ENCODE results near the gene MBLAC1. TPM values are rescaled to one million over a fixed set of nuclear protein-coding genes. Genes with fewer than 3 reads are reported as not detected.

MBLAC1 gene
- total and polyA plus RNA-seq, 8 donors, result 1.2 to 2.8 (median 1.7) TPM

DNA sequence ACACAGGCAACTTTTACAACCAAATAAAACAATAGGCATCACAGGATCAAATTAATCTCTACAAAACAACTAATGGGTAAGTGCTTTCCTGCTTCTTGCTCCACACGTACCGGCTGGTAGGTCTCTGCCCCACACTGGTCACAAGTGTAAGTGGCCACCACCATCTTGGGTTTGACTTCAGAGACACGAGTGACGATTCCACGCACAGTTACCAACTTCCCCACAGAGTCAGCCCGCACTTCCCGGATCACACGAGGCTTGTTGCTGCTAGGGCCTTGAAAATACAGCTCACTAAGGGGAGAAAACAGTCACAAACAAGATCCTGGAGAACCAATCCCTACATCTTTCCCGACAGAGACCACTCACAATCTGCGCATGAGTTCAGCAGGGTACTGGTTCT is 27.9 kb upstream of the MBLAC1 start:
- TF ChIP-seq CTCF (IDR thresholded peaks at IDR 0.05), result no peak
- ATAC-seq (no peak), DNase-seq (no peak)
- H3K27ac ChIP-seq, result peak overlapping the region in 1 of 2 donors; percentile 18
- no peaks in the 10 kb centered on the region for H3K9me3 ChIP-seq
- no peaks in the 10 kb centered on the region for H3K27me3 ChIP-seq
- H3K36me3 ChIP-seq, result peaks cover 11 to 65% of the 10 kb centered on the region in 2 donors
- no peak overlapping the region for H3K4me3 ChIP-seq
- intact Hi-C loops (cut with DNase I), result no loop called here
- peaks cover 20 to 28% of the 10 kb centered on the region in 2 donors for H3K4me1 ChIP-seq

DNA sequence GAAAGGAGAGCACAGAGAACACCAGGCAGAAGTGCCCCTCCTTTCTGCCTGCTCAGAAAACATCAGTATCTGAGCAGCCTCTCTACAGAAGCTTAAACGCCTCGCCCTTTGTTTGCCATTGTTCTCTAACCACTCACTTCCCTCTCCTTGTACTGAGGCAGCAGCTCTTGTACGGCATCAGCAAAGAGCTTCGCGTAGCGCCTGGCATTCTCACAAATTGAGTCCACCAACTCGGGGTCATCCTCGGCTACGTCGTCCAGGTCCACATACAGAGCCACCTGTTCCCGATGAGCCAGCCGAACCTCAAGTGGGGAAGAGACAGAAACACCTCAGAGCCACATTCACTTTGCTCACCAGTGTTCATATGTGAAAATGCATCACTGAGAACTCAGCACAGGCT is 27.3 kb upstream of the MBLAC1 start:
- TF ChIP-seq CTCF (IDR thresholded peaks at IDR 0.05), result no peak
- peaks cover 11 to 65% of the 10 kb centered on the region in 2 donors for H3K36me3 ChIP-seq
- DNase-seq (no peak), ATAC-seq (no peak)
- peaks cover 20 to 28% of the 10 kb centered on the region in 2 donors for H3K4me1 ChIP-seq
- no peaks in the 10 kb centered on the region for H3K27me3 ChIP-seq
- no peaks in the 10 kb centered on the region for H3K9me3 ChIP-seq
- no peak overlapping the region for H3K27ac ChIP-seq
- peak overlapping the region; percentile 90 to 95 for H3K4me3 ChIP-seq
- intact Hi-C loops (cut with DNase I), result no loop called here

- intact Hi-C loops (cut with DNase I), result no loop called here
- H3K27ac ChIP-seq, result peak overlapping the region; percentile 93 to 97
- H3K4me3 ChIP-seq, result peak overlapping the region; percentile 90 to 95
- peaks cover 20 to 28% of the 10 kb centered on the region in 2 donors for H3K4me1 ChIP-seq
- TF ChIP-seq CTCF (IDR thresholded peaks at IDR 0.05), result no peak
- ATAC-seq (peak; percentile 94), DNase-seq (peak; percentile 93 to 97 (median 96))
- peaks cover 4 to 65% of the 10 kb centered on the region in 2 donors for H3K36me3 ChIP-seq
- H3K27me3 ChIP-seq, result no peaks in the 10 kb centered on the region
- no peaks in the 10 kb centered on the region for H3K9me3 ChIP-seq
Observed at GRCh38 chr7:100100420-100101015, 26.2 kb upstream of the MBLAC1 start.

DNA sequence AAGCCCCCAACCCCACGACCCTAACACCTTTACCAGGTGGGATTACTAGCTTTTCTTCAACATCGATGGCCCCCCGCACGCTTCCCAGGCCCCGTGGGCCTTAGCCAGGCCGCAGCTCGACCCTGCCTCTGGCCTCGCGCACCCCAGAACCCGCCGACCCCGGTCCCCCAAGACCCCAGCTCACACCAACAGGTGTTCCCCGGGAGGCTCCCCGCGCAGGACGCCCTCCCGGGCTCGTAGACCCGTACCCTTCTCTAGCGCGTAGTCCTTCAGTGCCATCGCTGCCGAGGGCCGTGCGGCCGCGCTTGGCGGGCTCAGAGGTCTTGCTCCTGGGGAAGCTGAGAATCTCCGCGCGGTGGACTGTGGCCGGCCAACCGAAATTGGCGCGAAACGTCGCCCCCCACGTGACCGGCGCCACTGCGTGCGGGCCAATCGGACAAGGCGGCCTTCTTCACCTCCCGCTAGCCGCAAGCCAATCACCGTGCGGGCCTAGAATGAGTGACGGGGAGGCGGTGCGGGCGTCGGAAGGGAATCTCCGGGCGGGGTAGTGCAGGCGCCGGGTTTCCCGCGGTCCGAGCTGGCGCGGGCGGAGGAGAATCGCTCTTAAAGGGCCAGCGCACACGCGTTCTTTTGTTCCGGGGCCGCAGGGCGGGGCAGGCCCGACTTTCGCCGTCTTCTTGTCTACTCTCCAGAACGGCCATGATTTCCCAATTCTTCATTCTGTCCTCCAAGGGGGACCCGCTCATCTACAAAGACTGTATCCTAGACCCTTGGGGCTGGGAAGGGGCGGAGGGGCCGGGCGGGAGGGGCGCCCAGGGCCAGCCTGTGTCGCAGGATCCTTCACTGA is 25.5 kb upstream of the MBLAC1 start, which contains the start of the genes AP4M1 and MCM7:
TSS of gene AP4M1 (plus strand) at position 628 of the 847 bp plus-strand sequence. CDS start at position 700, 72 bp downstream.
TSS of gene MCM7 (minus strand) at position 382 of the 847 bp plus-strand sequence. CDS start at position 279, 103 bp downstream.
- peaks cover 20 to 28% of the 10 kb centered on the region in 2 donors for H3K4me1 ChIP-seq
- intact Hi-C loops (cut with DNase I), result no loop called here
- DNase-seq (peak; percentile 96 to 100 (median 98)), ATAC-seq (peak; percentile 94)
- no peaks in the 10 kb centered on the region for H3K9me3 ChIP-seq
- peak in 1 of 2 donors; percentile 13 for TF ChIP-seq CTCF (IDR thresholded peaks at IDR 0.05)
- peak within 1 kb of the TSS; percentile 93 to 97 for H3K27ac ChIP-seq
- no peaks in the 10 kb centered on the region for H3K27me3 ChIP-seq
- H3K4me3 ChIP-seq, result peak within 1 kb of the TSS; percentile 90 to 95
- H3K36me3 ChIP-seq, result peaks cover 0 to 65% of the 10 kb centered on the region in 2 donors

Measured in left lung (tissue), 10 donors.